Smooth muscle cell (in vitro differentiated cells): ENCODE results near the gene SORCS1. TPM values are rescaled to one million over a fixed set of nuclear protein-coding genes. Genes with fewer than 3 reads are reported as not detected.

Source experiments
- DNase-seq: peaks from one replicate; lab custom pipeline; 2025; ENCODE audit not compliant: unreplicated experiment; lab: John Stamatoyannopoulos, UW
- H2AFZ ChIP-seq: fragments of 200-600 bp; sonication (generic); 2 replicates; pipeline ENCODE4 v1.6.0; 2016; ENCODE audit warnings: antibody characterized with exemption, low read depth, mild to moderate bottlenecking
- H3F3A ChIP-seq: fragments of 200-600 bp; sonication (generic); 2 replicates; pipeline ENCODE4 v1.6.0; 2017; ENCODE audit warnings: antibody characterized with exemption, low read depth
- H3K27ac ChIP-seq: fragments of 200-600 bp; sonication (generic); 2 replicates; pipeline ENCODE4 v1.5.1; 2016; ENCODE audit warnings: low read depth, mild to moderate bottlenecking
- H3K27me3 ChIP-seq: fragments of 200-600 bp; sonication (generic); 2 replicates; pipeline ENCODE4 v1.6.1; 2016; ENCODE audit warnings: low read depth, mild to moderate bottlenecking
- H3K36me3 ChIP-seq: fragments of 200-600 bp; sonication (generic); 2 replicates; pipeline ENCODE4 v1.5.1; 2016; ENCODE audit warnings: low read depth
- H3K4me1 ChIP-seq: fragments of 200-600 bp; sonication (generic); 2 replicates; pipeline ENCODE4 v1.5.1; 2016; ENCODE audit warnings: low read depth
- H3K4me2 ChIP-seq: fragments of 200-600 bp; sonication (generic); 2 replicates; pipeline ENCODE4 v1.6.0; 2016; ENCODE audit warnings: mild to moderate bottlenecking
- H3K4me3 ChIP-seq: fragments of 200-600 bp; sonication (generic); 2 replicates; pipeline ENCODE4 v1.5.1; 2016; ENCODE audit warnings: mild to moderate bottlenecking
- H3K79me2 ChIP-seq: fragments of 200-600 bp; sonication (generic); 2 replicates; pipeline ENCODE4 v1.6.0; 2016; ENCODE audit warnings: low read depth, mild to moderate bottlenecking
- H3K9ac ChIP-seq: fragments of 200-600 bp; sonication (generic); 2 replicates; pipeline ENCODE4 v1.6.0; 2016; ENCODE audit warnings: low read depth
- H3K9me3 ChIP-seq: fragments of 200-600 bp; sonication (generic); replicated peaks from 2 replicates; pipeline ENCODE4 v1.5.1; 2016; ENCODE audit warnings: low read depth
- H4K20me1 ChIP-seq: fragments of 200-600 bp; sonication (generic); 2 replicates; pipeline ENCODE4 v1.6.0; 2016; ENCODE audit warnings: low read depth
- CTCF ChIP-seq: fragments of 200-600 bp; sonication (generic); IDR thresholded peaks from 2 replicates; pipeline ENCODE4 v1.5.1; 2017; ENCODE audit warnings: borderline replicate concordance, mild to moderate bottlenecking, antibody characterized with exemption; ENCODE audit not compliant: insufficient read depth, poor library complexity, severe bottlenecking
- WGBS: methylation state at CpG from one replicate; pipeline ENCODE4 v1.1.7; 2016; ENCODE audit warnings: low lambda C conversion rate; 5-methylcytosine and 5-hydroxymethylcytosine counted together
- polyA plus RNA-seq: library from polyadenylated mRNA; unstranded; fragments of >200 nt; fragmentation: Nextera tagmentation; extraction: Ambion mirVana; gene quantifications from 2 replicates; pipeline ENCODE4 v1.2.1, GENCODE V29; 2016
- total RNA-seq: library from RNA; depleted of rRNA; stranded (reverse); fragments of >200 nt; gene quantifications from 2 replicates; pipeline ENCODE4 v1.2.3, GENCODE V29; 2014

Gene SORCS1
- total and polyA plus RNA-seq, 2 experiments from 2014 or later = 0.67 TPM; not detected in 1

GRCh38 chr10:106804992-106805582, 359.4 kb downstream of the SORCS1 start:
- H3K36me3 ChIP-seq = no peaks in the 10 kb centered on the region
- no peak overlapping the region for H2AFZ ChIP-seq
- H3K27ac ChIP-seq = no peak overlapping the region
- H3K4me3 ChIP-seq = no peak overlapping the region
- no peak overlapping the region for H3K9ac ChIP-seq
- DNase-seq = no peak
- no peaks in the 10 kb centered on the region for H4K20me1 ChIP-seq
- H3F3A ChIP-seq = no peaks in the 10 kb centered on the region
- no peak for TF ChIP-seq CTCF
- WGBS = 13% methylated on average over 1 of the region's 1 CpG
- no peaks in the 10 kb centered on the region for H3K79me2 ChIP-seq
- H3K4me2 ChIP-seq = no peak overlapping the region
- no peaks in the 10 kb centered on the region for H3K27me3 ChIP-seq
- peaks cover 6% of the 10 kb centered on the region for H3K4me1 ChIP-seq
- H3K9me3 ChIP-seq = no peaks in the 10 kb centered on the region

GRCh38 chr10:106802949-106803348, 361.6 kb downstream of the SORCS1 start:
- H3F3A ChIP-seq = no peaks in the 10 kb centered on the region
- H4K20me1 ChIP-seq = no peaks in the 10 kb centered on the region
- H3K4me2 ChIP-seq = no peak overlapping the region
- no peak for DNase-seq
- H2AFZ ChIP-seq = no peak overlapping the region
- H3K9ac ChIP-seq = no peak overlapping the region
- no peak for TF ChIP-seq CTCF
- H3K27me3 ChIP-seq = no peaks in the 10 kb centered on the region
- 97% methylated on average over 4 of the region's 4 CpGs for WGBS
- H3K27ac ChIP-seq = no peak overlapping the region
- no peaks in the 10 kb centered on the region for H3K79me2 ChIP-seq
- H3K9me3 ChIP-seq = no peaks in the 10 kb centered on the region
- H3K4me1 ChIP-seq = peaks cover 6% of the 10 kb centered on the region
- H3K4me3 ChIP-seq = no peak overlapping the region
- no peaks in the 10 kb centered on the region for H3K36me3 ChIP-seq

DNA sequence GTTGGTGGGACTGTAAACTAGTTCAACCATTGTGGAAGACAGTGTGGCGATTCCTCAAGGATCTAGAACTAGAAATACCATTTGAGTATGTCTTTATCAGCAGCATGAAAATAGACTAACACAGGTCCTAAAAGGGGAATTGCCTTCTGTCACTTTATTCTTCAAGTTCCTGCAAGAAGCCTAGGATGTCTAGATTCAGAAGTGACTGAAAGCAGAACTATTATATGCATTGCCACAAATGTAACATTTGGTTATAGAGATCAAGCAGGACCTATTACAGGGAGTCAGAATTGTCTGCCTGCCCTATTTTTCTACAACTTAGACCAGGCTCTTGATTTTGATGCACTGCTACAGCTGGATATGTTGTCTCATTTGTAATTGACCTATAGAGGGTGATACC, 364.7 kb downstream of the SORCS1 start:
- Histone ChIP-seq H3K4me1 (no peaks in the 10 kb centered on the region), H3K4me3 (no peak overlapping the region), H3K27ac (no peak overlapping the region), H3K27me3 (no peaks in the 10 kb centered on the region), H3K79me2 (no peaks in the 10 kb centered on the region), H2AFZ (no peak overlapping the region), H3K9ac (no peak overlapping the region), H3K36me3 (no peaks in the 10 kb centered on the region), H4K20me1 (no peaks in the 10 kb centered on the region), H3F3A (no peaks in the 10 kb centered on the region), H3K4me2 (no peak overlapping the region), H3K9me3 (no peaks in the 10 kb centered on the region)
- 94% methylated on average over 1 of the region's 1 CpG for WGBS
- no peak for TF ChIP-seq CTCF
- DNase-seq = no peak

GRCh38 chr10:106795619-106796018, 368.9 kb downstream of the SORCS1 start:
- H4K20me1 ChIP-seq = no peaks in the 10 kb centered on the region
- peak; percentile 56 for TF ChIP-seq CTCF
- H3K4me1 ChIP-seq = no peaks in the 10 kb centered on the region
- no peak overlapping the region for H3K9ac ChIP-seq
- H3K27me3 ChIP-seq = no peaks in the 10 kb centered on the region
- H3K27ac ChIP-seq = no peak overlapping the region
- H3K36me3 ChIP-seq = no peaks in the 10 kb centered on the region
- WGBS = 35% methylated on average over 4 of the region's 4 CpGs
- H3K79me2 ChIP-seq = no peaks in the 10 kb centered on the region
- DNase-seq = no peak
- no peak overlapping the region for H2AFZ ChIP-seq
- no peak overlapping the region for H3K4me2 ChIP-seq
- H3K4me3 ChIP-seq = no peak overlapping the region
- H3K9me3 ChIP-seq = no peaks in the 10 kb centered on the region
- no peaks in the 10 kb centered on the region for H3F3A ChIP-seq
